Measurements from ENCODE around the gene C9orf153.
A peak's percentile ranks its signal among the peaks of the same experiment; 100 is the strongest.
"Not testable (repeated sequence)": the region's sequence is repeated elsewhere in the genome, so short reads cannot be mapped to it uniquely, and the experiment has no call there.

C9orf153 gene

GRCh38 chr9:86259557-86259956 lies at the start of gene C9orf153:
Gene C9orf153, minus strand, starts transcription at chr9:86259657. Its CDS starts 30,054 bp downstream, at chr9:86229603.
- no peak for TF ChIP-seq CTCF (IDR thresholded peaks at IDR 0.05; ENCODE audit: insufficient read depth, low read depth, low read length, missing control alignments)
- no peak for DNase-seq (ENCODE audit: low read depth)
- no peak within 1 kb of the TSS for H3K4me3 ChIP-seq (ENCODE audit: low read length)

- no peak for DNase-seq (ENCODE audit: low read depth)
- no peak for TF ChIP-seq CTCF (IDR thresholded peaks at IDR 0.05; ENCODE audit: insufficient read depth, low read depth, low read length, missing control alignments)
Measured at GRCh38 chr9:86308687-86309086, 49.2 kb upstream of the C9orf153 start.

GRCh38 chr9:86304236-86304730 lies 44.8 kb upstream of the C9orf153 start:
- TF ChIP-seq CTCF (IDR thresholded peaks at IDR 0.05; ENCODE audit: insufficient read depth, low read depth, low read length, missing control alignments), result no peak
- DNase-seq (ENCODE audit: low read depth), result no peak

More at GRCh38 chr9:86308687-86309086, 49.2 kb upstream of the C9orf153 start:
- no peak overlapping the region for H3K4me3 ChIP-seq (ENCODE audit: low read length)

DNA sequence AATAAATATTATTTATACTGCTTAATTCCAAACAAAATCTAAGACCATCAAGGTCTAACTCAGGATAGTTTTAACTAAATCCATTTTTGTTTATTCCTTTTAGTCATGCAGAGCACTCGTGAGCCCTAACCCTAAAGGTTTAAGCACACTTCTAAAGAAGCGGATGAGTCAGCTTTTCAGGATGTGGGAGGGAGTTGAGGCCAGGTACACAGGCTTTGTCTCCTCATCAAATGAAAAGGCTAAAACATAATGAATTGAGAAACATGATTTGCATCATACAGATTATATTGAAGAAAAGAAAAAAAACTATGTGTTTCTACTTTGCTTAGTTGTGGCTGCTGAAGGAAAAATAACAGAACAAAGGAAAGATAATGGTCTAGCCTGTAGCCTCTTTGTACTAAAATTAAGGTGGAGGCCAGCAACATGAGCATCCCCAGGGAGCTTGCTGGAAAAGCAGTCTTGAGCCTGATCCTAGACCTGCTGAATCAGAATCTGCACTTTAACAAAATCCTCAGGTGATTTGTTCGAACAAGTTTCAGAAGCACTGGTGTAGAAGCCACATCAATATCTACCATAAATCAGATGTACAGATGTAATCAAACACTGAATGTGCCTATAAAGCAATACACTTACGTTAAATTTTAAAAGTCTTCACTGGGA lies 44.0 kb upstream of the C9orf153 start:
- no peak for TF ChIP-seq CTCF (IDR thresholded peaks at IDR 0.05; ENCODE audit: insufficient read depth, low read depth, low read length, missing control alignments)
- H3K4me3 ChIP-seq (ENCODE audit: low read length), result no peak overlapping the region
- DNase-seq (ENCODE audit: low read depth), result peak; percentile 87

More at GRCh38 chr9:86304236-86304730, 44.8 kb upstream of the C9orf153 start:
- H3K4me3 ChIP-seq (ENCODE audit: low read length), result no peak overlapping the region

DNA sequence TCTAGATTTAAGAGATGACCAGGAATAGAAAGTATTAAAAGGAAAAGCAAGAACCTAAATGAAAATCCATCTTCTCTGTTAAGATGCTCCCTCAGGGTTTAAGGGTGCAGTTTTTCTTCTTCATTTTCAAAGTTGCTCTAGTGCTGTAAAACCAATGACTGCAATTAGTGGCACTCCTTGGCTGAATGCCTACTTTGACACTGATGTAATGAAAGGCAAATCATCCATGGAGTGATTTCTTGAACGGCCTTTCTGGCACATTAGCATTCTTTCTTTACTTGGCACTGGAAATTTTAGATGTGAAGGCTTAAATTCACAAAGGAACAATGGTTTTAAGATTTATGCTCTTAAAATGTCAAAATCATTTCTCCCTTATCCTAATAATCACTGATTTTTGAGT lies 42.2 kb upstream of the C9orf153 start:
- no peak for DNase-seq (ENCODE audit: low read depth)
- H3K4me3 ChIP-seq (ENCODE audit: low read length), result no peak overlapping the region
- no peak for TF ChIP-seq CTCF (IDR thresholded peaks at IDR 0.05; ENCODE audit: insufficient read depth, low read depth, low read length, missing control alignments)

GRCh38 chr9:86300701-86301100 lies 41.2 kb upstream of the C9orf153 start:
- H3K4me3 ChIP-seq (ENCODE audit: low read length), result no peak overlapping the region
- DNase-seq (ENCODE audit: low read depth), result no peak
- TF ChIP-seq CTCF (IDR thresholded peaks at IDR 0.05; ENCODE audit: insufficient read depth, low read depth, low read length, missing control alignments), result no peak

- TF ChIP-seq CTCF (IDR thresholded peaks at IDR 0.05; ENCODE audit: insufficient read depth, low read depth, low read length, missing control alignments), result no peak
- H3K4me3 ChIP-seq (ENCODE audit: low read length), result no peak overlapping the region
- DNase-seq (ENCODE audit: low read depth), result no peak
Measured at GRCh38 chr9:86298873-86299272, 39.4 kb upstream of the C9orf153 start.

GRCh38 chr9:86290341-86290740 lies 30.9 kb upstream of the C9orf153 start:
- H3K4me3 ChIP-seq (ENCODE audit: low read length); DNase-seq (ENCODE audit: low read depth): not testable (repeated sequence)

Measured in epithelial cell of esophagus (primary cell).